ENCODE results near the gene TEDC2.

DNA sequence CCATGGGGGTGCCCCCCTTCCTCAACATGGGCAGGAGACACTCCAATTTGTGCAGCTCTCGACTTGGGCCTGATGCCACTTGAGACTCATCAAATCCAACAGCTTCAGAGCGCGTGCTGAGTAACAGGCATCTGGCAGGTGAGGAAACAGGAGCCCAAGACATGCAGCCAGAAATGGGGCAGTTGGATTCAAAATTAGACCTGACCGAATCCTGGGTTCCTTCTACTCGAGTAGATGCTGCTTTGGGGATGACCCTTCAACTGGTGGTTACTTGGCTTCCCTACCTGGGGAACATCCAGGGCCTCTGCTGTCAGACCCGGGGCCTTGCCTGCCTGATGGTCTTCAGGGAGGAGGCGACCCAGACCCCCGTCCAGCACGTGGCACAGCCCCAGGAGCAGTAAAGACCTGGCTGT lies 10.7 kb downstream of the TEDC2 start:
- TF ChIP-seq POLR2AphosphoS5 (IDR thresholded peaks at IDR 0.05) (no peak), CTCF (IDR thresholded peaks at IDR 0.05) (no peak), POLR2A (IDR thresholded peaks at IDR 0.05) (no peak)

Measured in transverse colon (tissue), 4 donors.